ENCODE results near the gene OR11A1. TPM values are rescaled to one million over a fixed set of nuclear protein-coding genes. Genes with fewer than 3 reads are reported as not detected.

The OR11A1 gene
- total RNA-seq, 2 donors from 2014 or later, result not detected

- peaks cover 69% of the 10 kb centered on the region for H3K27me3 Mint-ChIP-seq (ENCODE audit: low read depth)
- DNase-seq (no peak), ATAC-seq (replicated peaks in 1 of 2) (no peak)
Measured at GRCh38 chr6:29424168-29424567, 32.7 kb downstream of the OR11A1 start.

GRCh38 chr6:29419516-29419915 is 37.4 kb downstream of the OR11A1 start:
- Mint-ChIP-seq H3K4me3 (no peak overlapping the region), H3K27me3 (ENCODE audit: low read depth) (peaks cover 53% of the 10 kb centered on the region)

More at GRCh38 chr6:29424168-29424567, 32.7 kb downstream of the OR11A1 start:
- Mint-ChIP-seq H3K27ac (no peak overlapping the region), H3K4me1 (ENCODE audit: low read depth) (peaks cover 11% of the 10 kb centered on the region), H3K36me3 (ENCODE audit: insufficient read depth in 2 of 2) (peaks cover 0 to 2% of the 10 kb centered on the region in 2 donors), H3K9me3 (peaks cover 2% of the 10 kb centered on the region in 2 donors), H3K4me3 (no peak overlapping the region)

GRCh38 chr6:29414588-29414987 is 42.3 kb downstream of the OR11A1 start, which contains the start of gene OR12D1:
Gene OR12D1, plus strand, starts transcription at chr6:29414928.
- Mint-ChIP-seq H3K4me1 (ENCODE audit: low read depth) (no peaks in the 10 kb centered on the region), H3K36me3 (ENCODE audit: insufficient read depth in 2 of 2) (peaks cover 2 to 6% of the 10 kb centered on the region in 2 donors), H3K4me3 (no peak within 1 kb of the TSS), H3K27ac (no peak within 1 kb of the TSS), H3K27me3 (ENCODE audit: low read depth) (peaks cover 47% of the 10 kb centered on the region), H3K9me3 (peaks cover 9 to 12% of the 10 kb centered on the region in 2 donors)
- DNase-seq (no peak), ATAC-seq (replicated peaks in 1 of 2) (no peak)

More at GRCh38 chr6:29419516-29419915, 37.4 kb downstream of the OR11A1 start:
- Mint-ChIP-seq H3K36me3 (ENCODE audit: insufficient read depth in 2 of 2) (peaks cover 0 to under 1% of the 10 kb centered on the region in 2 donors), H3K9me3 (peaks cover 0 to under 1% of the 10 kb centered on the region in 2 donors), H3K27ac (no peak overlapping the region), H3K4me1 (ENCODE audit: low read depth) (peaks cover 5% of the 10 kb centered on the region)
- ATAC-seq (replicated peaks in 1 of 2) (no peak), DNase-seq (no peak)

GRCh38 chr6:29403801-29404200 is 53.1 kb downstream of the OR11A1 start:
- Mint-ChIP-seq H3K4me1 (ENCODE audit: low read depth) (no peaks in the 10 kb centered on the region), H3K4me3 (no peak overlapping the region), H3K27me3 (ENCODE audit: low read depth) (peaks cover 49% of the 10 kb centered on the region), H3K27ac (no peak overlapping the region), H3K9me3 (peaks cover 0 to 1% of the 10 kb centered on the region in 2 donors), H3K36me3 (ENCODE audit: insufficient read depth in 2 of 2) (no peaks in the 10 kb centered on the region)
- ATAC-seq (replicated peaks in 1 of 2) (no peak), DNase-seq (no peak)

- no peaks in the 10 kb centered on the region for H3K9me3 Mint-ChIP-seq
- H3K4me1 Mint-ChIP-seq (ENCODE audit: low read depth), result no peaks in the 10 kb centered on the region
- DNase-seq, result no peak
- peaks cover 62% of the 10 kb centered on the region for H3K27me3 Mint-ChIP-seq (ENCODE audit: low read depth)
- H3K36me3 Mint-ChIP-seq (ENCODE audit: insufficient read depth in 2 of 2), result no peaks in the 10 kb centered on the region
- no peak overlapping the region for H3K27ac Mint-ChIP-seq
- no peak for ATAC-seq (replicated peaks in 1 of 2)
- H3K4me3 Mint-ChIP-seq, result no peak overlapping the region
Measured at GRCh38 chr6:29399525-29399924, 57.3 kb downstream of the OR11A1 start.

GRCh38 chr6:29395331-29395730 is 61.5 kb downstream of the OR11A1 start, which contains the start of gene OR12D2:
Gene OR12D2, plus strand, starts transcription at chr6:29395631. Its CDS starts 1,069 bp downstream, at chr6:29396700.
- ATAC-seq (replicated peaks in 1 of 2) (no peak), DNase-seq (no peak)
- Mint-ChIP-seq H3K4me1 (ENCODE audit: low read depth) (no peaks in the 10 kb centered on the region), H3K27ac (no peak within 1 kb of the TSS), H3K4me3 (no peak within 1 kb of the TSS), H3K9me3 (no peaks in the 10 kb centered on the region), H3K36me3 (ENCODE audit: insufficient read depth in 2 of 2) (no peaks in the 10 kb centered on the region), H3K27me3 (ENCODE audit: low read depth) (peaks cover 39% of the 10 kb centered on the region)

GRCh38 chr6:29388533-29388932 is 68.3 kb downstream of the OR11A1 start:
- Mint-ChIP-seq H3K4me3 (no peak overlapping the region), H3K36me3 (ENCODE audit: insufficient read depth in 2 of 2) (no peaks in the 10 kb centered on the region), H3K4me1 (ENCODE audit: low read depth) (no peaks in the 10 kb centered on the region), H3K27ac (no peak overlapping the region), H3K27me3 (ENCODE audit: low read depth) (peaks cover 27% of the 10 kb centered on the region), H3K9me3 (no peaks in the 10 kb centered on the region)
- no peak for DNase-seq
- ATAC-seq (replicated peaks in 1 of 2), result no peak

GRCh38 chr6:29376003-29376402 is 80.9 kb downstream of the OR11A1 start:
- H3K4me3 Mint-ChIP-seq, result no peak overlapping the region
- no peak overlapping the region for H3K27ac Mint-ChIP-seq
- ATAC-seq (replicated peaks in 1 of 2) (no peak), DNase-seq (no peak)
- peaks cover 39% of the 10 kb centered on the region for H3K27me3 Mint-ChIP-seq (ENCODE audit: low read depth)
- H3K36me3 Mint-ChIP-seq (ENCODE audit: insufficient read depth in 2 of 2), result peaks cover 0 to 2% of the 10 kb centered on the region in 2 donors
- no peaks in the 10 kb centered on the region for H3K4me1 Mint-ChIP-seq (ENCODE audit: low read depth)
- no peaks in the 10 kb centered on the region for H3K9me3 Mint-ChIP-seq

Other genes starting within 250 kb of the OR11A1 start
- gene OR14J1, start 155.4 kb downstream of the OR11A1 start, total RNA-seq, result not detected
- not detected for gene OR5V1, start 88.2 kb downstream of the OR11A1 start, total RNA-seq
- gene OR12D3, start 81.8 kb downstream of the OR11A1 start, total RNA-seq, result not detected
- gene OR12D2, start 61.4 kb downstream of the OR11A1 start, total RNA-seq, result not detected
- gene OR12D1, start 42.1 kb downstream of the OR11A1 start, total RNA-seq, result not detected
- gene OR10C1, start 17.8 kb downstream of the OR11A1 start, total RNA-seq, result not detected
- not detected for gene OR2H1, start 84 bp upstream of the OR11A1 start, total RNA-seq
- not detected for gene MAS1L, start 30.9 kb upstream of the OR11A1 start, total RNA-seq
- gene UBD, start 102.7 kb upstream of the OR11A1 start, total RNA-seq, result 1 to 10 TPM; 1.3 to 2.1 TPM
- gene OR2H2, start 128.1 kb upstream of the OR11A1 start, total RNA-seq, result not detected
- 10 to 100 TPM; 21.7 to 26.6 TPM for gene GABBR1, start 176.1 kb upstream of the OR11A1 start, total RNA-seq
- not detected for gene MOG, start 200.0 kb upstream of the OR11A1 start, total RNA-seq
- gene ZFP57, start 224.1 kb upstream of the OR11A1 start, total RNA-seq, result 1 to 10 TPM in 1 of 2 donors, not detected in 1; 6.3 TPM